GM23338 (cell line): ENCODE results near the gene CERS1. TPM values are rescaled to one million over a fixed set of nuclear protein-coding genes. Genes with fewer than 3 reads are reported as not detected.

ENCODE experiments used
- ATAC-seq: fragments of 200-7000 bp; cut with Tn5 transposase; 3 replicates; pipeline ENCODE4 v1.9.1; 2020
- DNase-seq: peaks from one replicate; pipeline ENCODE4 v3.0.0-alpha.2; 2015; ENCODE audit warnings: low spot score
- H2AFZ ChIP-seq: fragments of 200-600 bp; sonication (generic); 2 replicates; pipeline ENCODE4 v1.8.0; 2016; ENCODE audit warnings: antibody characterized with exemption, mild to moderate bottlenecking, moderate library complexity
- H3F3A ChIP-seq: fragments of 200-600 bp; sonication (generic); replicated peaks from 2 replicates; pipeline ENCODE4 v1.8.0; 2017; ENCODE audit warnings: antibody characterized with exemption, mixed run types, low read depth
- H3K27ac ChIP-seq: fragments of 200-600 bp; sonication (generic); 2 replicates; pipeline ENCODE4 v1.6.1; 2016; ENCODE audit warnings: low read depth
- H3K27me3 ChIP-seq: fragments of 200-600 bp; sonication (generic); 2 replicates; pipeline ENCODE4 v1.8.0; 2016; ENCODE audit warnings: mild to moderate bottlenecking, mixed run types, moderate library complexity; ENCODE audit not compliant: insufficient read depth
- H3K36me3 ChIP-seq: fragments of 200-600 bp; sonication (generic); 2 replicates; pipeline ENCODE4 v1.8.0; 2016; ENCODE audit warnings: mild to moderate bottlenecking; ENCODE audit not compliant: insufficient read depth
- H3K4me1 ChIP-seq: fragments of 200-600 bp; sonication (generic); 2 replicates; pipeline ENCODE4 v1.8.0; 2016; ENCODE audit warnings: mild to moderate bottlenecking, moderate library complexity; ENCODE audit not compliant: insufficient read depth
- H3K4me2 ChIP-seq: fragments of 200-600 bp; sonication (generic); 2 replicates; pipeline ENCODE4 v1.7.1; 2017; ENCODE audit warnings: mixed run types
- H3K4me3 ChIP-seq: fragments of 200-600 bp; sonication (generic); 2 replicates; pipeline ENCODE4 v1.6.1; 2016; ENCODE audit warnings: mixed run types
- H3K79me2 ChIP-seq: fragments of 200-600 bp; sonication (generic); replicated peaks from 2 replicates; pipeline ENCODE4 v1.8.0; 2017; ENCODE audit warnings: mild to moderate bottlenecking; ENCODE audit not compliant: insufficient read depth
- H3K9me2 ChIP-seq: fragments of 200-600 bp; sonication (generic); 2 replicates; pipeline ENCODE4 v1.8.0; 2017; ENCODE audit not compliant: insufficient read depth
- H4K20me1 ChIP-seq: fragments of 200-600 bp; sonication (generic); replicated peaks from 2 replicates; pipeline ENCODE4 v1.8.0; 2017; ENCODE audit warnings: mild to moderate bottlenecking; ENCODE audit not compliant: insufficient read depth
- H3K27ac Mint-ChIP-seq: 2 replicates; pipeline ENCODE4 v1.8.0; 2020; ENCODE audit warnings: inconsistent platforms, mild to moderate bottlenecking, moderate library complexity, mixed read lengths
- H3K27me3 Mint-ChIP-seq: 3 replicates; pipeline ENCODE4 v1.8.0; 2022; ENCODE audit warnings: low read depth, mild to moderate bottlenecking, moderate library complexity, mixed read lengths, inconsistent platforms; ENCODE audit not compliant: insufficient read depth, poor library complexity
- H3K36me3 Mint-ChIP-seq: 3 replicates; pipeline ENCODE4 v1.8.0; 2021; ENCODE audit warnings: low read depth, mild to moderate bottlenecking, inconsistent platforms, moderate library complexity, mixed read lengths
- H3K4me1 Mint-ChIP-seq: 3 replicates; pipeline ENCODE4 v1.8.0; 2020; ENCODE audit warnings: mild to moderate bottlenecking, inconsistent platforms, mixed read lengths
- H3K4me3 Mint-ChIP-seq: 3 replicates; pipeline ENCODE4 v1.8.0; 2021; ENCODE audit warnings: moderate library complexity, mild to moderate bottlenecking, inconsistent platforms, mixed read lengths
- H3K9me3 Mint-ChIP-seq: 3 replicates; pipeline ENCODE4 v1.8.0; 2020; ENCODE audit warnings: moderate library complexity, mild to moderate bottlenecking, inconsistent platforms, mixed read lengths
- CREB1 ChIP-seq: fragments of 250-450 bp; sonication (Bioruptor Pico); IDR thresholded peaks from 2 replicates; pipeline ENCODE4 v1.5.0; 2020; ENCODE audit warnings: low read depth, mild to moderate bottlenecking, moderate library complexity
- EZH2 ChIP-seq: fragments of 200-600 bp; sonication (generic); IDR thresholded peaks from one replicate; pipeline ENCODE4 v1.8.0; 2017; ENCODE audit warnings: antibody characterized with exemption, mild to moderate bottlenecking, low read depth; ENCODE audit not compliant: unreplicated experiment
- EZH2phosphoT487 ChIP-seq: fragments of 200-600 bp; sonication (generic); IDR thresholded peaks from one replicate; pipeline ENCODE4 v1.8.1; 2018; ENCODE audit warnings: antibody characterized with exemption; ENCODE audit not compliant: unreplicated experiment
- JUNB ChIP-seq: IDR thresholded peaks from one replicate; pipeline ENCODE4 v1.6.1; 2016; ENCODE audit warnings: antibody characterized with exemption; ENCODE audit not compliant: unreplicated experiment
- NANOG ChIP-seq: IDR thresholded peaks from 2 replicates; pipeline ENCODE4 v1.6.1; 2016; ENCODE audit warnings: antibody characterized with exemption, borderline replicate concordance
- POLR2AphosphoS5 ChIP-seq: IDR thresholded peaks from 2 replicates; pipeline ENCODE4 v1.6.1; 2016; ENCODE audit warnings: antibody characterized with exemption, low read depth
- STAT1 ChIP-seq: IDR thresholded peaks from one replicate; pipeline ENCODE4 v1.6.1; 2016; ENCODE audit warnings: antibody characterized with exemption; ENCODE audit not compliant: unreplicated experiment
- ZNF114 ChIP-seq: fragments of 250-450 bp; sonication (Bioruptor Pico); IDR thresholded peaks from 2 replicates; pipeline ENCODE4 v1.5.0; 2020; ENCODE audit warnings: mild to moderate bottlenecking, moderate library complexity
- ZNF331 ChIP-seq: fragments of 250-450 bp; sonication (Bioruptor Pico); IDR thresholded peaks from 2 replicates; pipeline ENCODE4 v1.5.0; 2020; ENCODE audit warnings: low read depth, mild to moderate bottlenecking, moderate library complexity
- polyA plus RNA-seq: library from polyadenylated mRNA; unstranded; fragments of >200 nt; fragmentation: Nextera tagmentation; extraction: Ambion mirVana; gene quantifications from 2 replicates; pipeline ENCODE4 v1.2.1, GENCODE V29; 2016
- total RNA-seq: library from RNA; depleted of rRNA; stranded (reverse); fragments of >200 nt; shearing (Covaris generic); gene quantifications from 2 replicates; pipeline ENCODE4 v1.2.3, GENCODE V29; 2014
- TF ChIP-seq, protein P1 (sequence below): IDR thresholded peaks from one replicate; pipeline ENCODE4 v1.6.1; 2018; ENCODE audit warnings: antibody characterized with exemption; ENCODE audit not compliant: unreplicated experiment
- TF ChIP-seq, protein P2 (sequence below), 2 experiments: fragments of 200-600 bp in 1 of 2; sonication (generic) in 1 of 2; conservative IDR thresholded peaks; 2 replicates each; pipeline versions ENCODE4 v1.5.1 to v1.6.1; 2016 to 2017; ENCODE audit warnings: antibody characterized with exemption in 2 of 2, low read depth in 2 of 2, mild to moderate bottlenecking in 2 of 2, moderate library complexity in 1 of 2
- TF ChIP-seq, protein P3 (sequence below): IDR thresholded peaks from 2 replicates; pipeline ENCODE4 v1.6.1; 2016; ENCODE audit warnings: antibody characterized with exemption
- TF ChIP-seq, protein P4 (sequence below): fragments of 250-450 bp; sonication (Bioruptor Pico); IDR thresholded peaks from 2 replicates; pipeline ENCODE4 v1.5.0; 2020; ENCODE audit warnings: mild to moderate bottlenecking, moderate library complexity

The CERS1 gene
- total and polyA plus RNA-seq, 2 experiments from 2014 or later, result 11.1 to 12.2 TPM

DNA sequence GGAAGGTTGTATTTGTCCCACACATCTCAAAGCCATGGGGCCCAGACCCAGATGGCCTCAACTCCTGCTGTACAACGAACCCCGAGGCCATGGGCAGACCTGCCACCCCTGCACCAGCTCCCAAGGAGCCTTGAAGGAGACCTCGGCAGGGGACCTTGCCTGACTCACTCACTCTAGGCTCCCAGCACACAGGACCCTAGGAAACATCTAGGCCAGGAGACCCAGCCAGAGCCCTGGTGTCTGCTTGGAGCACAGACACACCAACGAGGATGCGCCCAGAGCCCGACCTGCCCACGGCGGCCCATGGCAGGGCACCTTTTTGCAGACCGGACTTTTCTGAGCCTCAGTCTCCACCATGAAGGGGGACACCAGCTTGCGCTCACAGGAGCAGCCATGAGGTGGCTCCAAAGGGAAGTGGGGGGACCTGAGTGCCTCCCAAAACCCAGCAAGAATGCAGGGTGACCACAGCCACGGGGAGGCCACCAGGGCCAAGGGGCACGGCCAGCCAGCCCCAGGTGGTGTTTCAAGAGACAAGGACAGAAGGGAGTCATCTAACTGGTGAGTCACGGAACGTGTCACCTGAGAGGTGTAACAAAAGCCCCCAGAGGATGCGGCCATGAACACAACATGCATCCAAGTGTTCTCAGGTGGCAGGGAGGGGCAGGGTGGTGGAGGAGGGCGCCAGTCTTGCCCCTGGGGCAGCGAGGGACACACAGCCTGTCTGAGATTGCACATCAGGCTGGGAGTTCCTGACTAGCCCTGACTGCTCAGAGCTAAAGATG, 4.9 kb upstream of the CERS1 start:
- Histone ChIP-seq H3K4me2 (no peak overlapping the region), H3K27me3 (peaks cover 16% of the 10 kb centered on the region), H2AFZ (no peak overlapping the region), H4K20me1 (no peaks in the 10 kb centered on the region; the same call in 1 of the 2 replicates), H3K27ac (no peak overlapping the region), H3K4me3 (no peak overlapping the region), H3K9me2 (no peaks in the 10 kb centered on the region), H3K79me2 (no peaks in the 10 kb centered on the region), H3F3A (peaks cover 2% of the 10 kb centered on the region; the same call in 1 of the 2 replicates), H3K36me3 (no peaks in the 10 kb centered on the region), H3K4me1 (no peaks in the 10 kb centered on the region)
- H3K4me3 Mint-ChIP-seq, result no peak overlapping the region
- H3K9me3 Mint-ChIP-seq, result no peaks in the 10 kb centered on the region
- DNase-seq (no peak), ATAC-seq (no peak)
- no peaks in the 10 kb centered on the region for H3K4me1 Mint-ChIP-seq
- H3K27me3 Mint-ChIP-seq, result peaks cover 18% of the 10 kb centered on the region
- TF ChIP-seq POLR2AphosphoS5 (no peak), EZH2 (no peak), CREB1 (CRISPR knock-in tag) (no peak), NANOG (no peak), EZH2phosphoT487 (no peak), ZNF331 (CRISPR knock-in tag) (no peak), STAT1 (no peak), JUNB (no peak), ZNF114 (CRISPR knock-in tag) (no peak)
- TF ChIP-seq, protein P1, sequence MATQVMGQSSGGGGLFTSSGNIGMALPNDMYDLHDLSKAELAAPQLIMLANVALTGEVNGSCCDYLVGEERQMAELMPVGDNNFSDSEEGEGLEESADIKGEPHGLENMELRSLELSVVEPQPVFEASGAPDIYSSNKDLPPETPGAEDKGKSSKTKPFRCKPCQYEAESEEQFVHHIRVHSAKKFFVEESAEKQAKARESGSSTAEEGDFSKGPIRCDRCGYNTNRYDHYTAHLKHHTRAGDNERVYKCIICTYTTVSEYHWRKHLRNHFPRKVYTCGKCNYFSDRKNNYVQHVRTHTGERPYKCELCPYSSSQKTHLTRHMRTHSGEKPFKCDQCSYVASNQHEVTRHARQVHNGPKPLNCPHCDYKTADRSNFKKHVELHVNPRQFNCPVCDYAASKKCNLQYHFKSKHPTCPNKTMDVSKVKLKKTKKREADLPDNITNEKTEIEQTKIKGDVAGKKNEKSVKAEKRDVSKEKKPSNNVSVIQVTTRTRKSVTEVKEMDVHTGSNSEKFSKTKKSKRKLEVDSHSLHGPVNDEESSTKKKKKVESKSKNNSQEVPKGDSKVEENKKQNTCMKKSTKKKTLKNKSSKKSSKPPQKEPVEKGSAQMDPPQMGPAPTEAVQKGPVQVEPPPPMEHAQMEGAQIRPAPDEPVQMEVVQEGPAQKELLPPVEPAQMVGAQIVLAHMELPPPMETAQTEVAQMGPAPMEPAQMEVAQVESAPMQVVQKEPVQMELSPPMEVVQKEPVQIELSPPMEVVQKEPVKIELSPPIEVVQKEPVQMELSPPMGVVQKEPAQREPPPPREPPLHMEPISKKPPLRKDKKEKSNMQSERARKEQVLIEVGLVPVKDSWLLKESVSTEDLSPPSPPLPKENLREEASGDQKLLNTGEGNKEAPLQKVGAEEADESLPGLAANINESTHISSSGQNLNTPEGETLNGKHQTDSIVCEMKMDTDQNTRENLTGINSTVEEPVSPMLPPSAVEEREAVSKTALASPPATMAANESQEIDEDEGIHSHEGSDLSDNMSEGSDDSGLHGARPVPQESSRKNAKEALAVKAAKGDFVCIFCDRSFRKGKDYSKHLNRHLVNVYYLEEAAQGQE, result no peak
- TF ChIP-seq, protein P2, sequence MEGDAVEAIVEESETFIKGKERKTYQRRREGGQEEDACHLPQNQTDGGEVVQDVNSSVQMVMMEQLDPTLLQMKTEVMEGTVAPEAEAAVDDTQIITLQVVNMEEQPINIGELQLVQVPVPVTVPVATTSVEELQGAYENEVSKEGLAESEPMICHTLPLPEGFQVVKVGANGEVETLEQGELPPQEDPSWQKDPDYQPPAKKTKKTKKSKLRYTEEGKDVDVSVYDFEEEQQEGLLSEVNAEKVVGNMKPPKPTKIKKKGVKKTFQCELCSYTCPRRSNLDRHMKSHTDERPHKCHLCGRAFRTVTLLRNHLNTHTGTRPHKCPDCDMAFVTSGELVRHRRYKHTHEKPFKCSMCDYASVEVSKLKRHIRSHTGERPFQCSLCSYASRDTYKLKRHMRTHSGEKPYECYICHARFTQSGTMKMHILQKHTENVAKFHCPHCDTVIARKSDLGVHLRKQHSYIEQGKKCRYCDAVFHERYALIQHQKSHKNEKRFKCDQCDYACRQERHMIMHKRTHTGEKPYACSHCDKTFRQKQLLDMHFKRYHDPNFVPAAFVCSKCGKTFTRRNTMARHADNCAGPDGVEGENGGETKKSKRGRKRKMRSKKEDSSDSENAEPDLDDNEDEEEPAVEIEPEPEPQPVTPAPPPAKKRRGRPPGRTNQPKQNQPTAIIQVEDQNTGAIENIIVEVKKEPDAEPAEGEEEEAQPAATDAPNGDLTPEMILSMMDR (conservative IDR thresholded peaks at IDR 0.05; ENCODE audit: low read depth in 2 of 2), result no peak
- TF ChIP-seq, protein P3, sequence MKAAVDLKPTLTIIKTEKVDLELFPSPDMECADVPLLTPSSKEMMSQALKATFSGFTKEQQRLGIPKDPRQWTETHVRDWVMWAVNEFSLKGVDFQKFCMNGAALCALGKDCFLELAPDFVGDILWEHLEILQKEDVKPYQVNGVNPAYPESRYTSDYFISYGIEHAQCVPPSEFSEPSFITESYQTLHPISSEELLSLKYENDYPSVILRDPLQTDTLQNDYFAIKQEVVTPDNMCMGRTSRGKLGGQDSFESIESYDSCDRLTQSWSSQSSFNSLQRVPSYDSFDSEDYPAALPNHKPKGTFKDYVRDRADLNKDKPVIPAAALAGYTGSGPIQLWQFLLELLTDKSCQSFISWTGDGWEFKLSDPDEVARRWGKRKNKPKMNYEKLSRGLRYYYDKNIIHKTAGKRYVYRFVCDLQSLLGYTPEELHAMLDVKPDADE, result no peak
- TF ChIP-seq, protein P4, sequence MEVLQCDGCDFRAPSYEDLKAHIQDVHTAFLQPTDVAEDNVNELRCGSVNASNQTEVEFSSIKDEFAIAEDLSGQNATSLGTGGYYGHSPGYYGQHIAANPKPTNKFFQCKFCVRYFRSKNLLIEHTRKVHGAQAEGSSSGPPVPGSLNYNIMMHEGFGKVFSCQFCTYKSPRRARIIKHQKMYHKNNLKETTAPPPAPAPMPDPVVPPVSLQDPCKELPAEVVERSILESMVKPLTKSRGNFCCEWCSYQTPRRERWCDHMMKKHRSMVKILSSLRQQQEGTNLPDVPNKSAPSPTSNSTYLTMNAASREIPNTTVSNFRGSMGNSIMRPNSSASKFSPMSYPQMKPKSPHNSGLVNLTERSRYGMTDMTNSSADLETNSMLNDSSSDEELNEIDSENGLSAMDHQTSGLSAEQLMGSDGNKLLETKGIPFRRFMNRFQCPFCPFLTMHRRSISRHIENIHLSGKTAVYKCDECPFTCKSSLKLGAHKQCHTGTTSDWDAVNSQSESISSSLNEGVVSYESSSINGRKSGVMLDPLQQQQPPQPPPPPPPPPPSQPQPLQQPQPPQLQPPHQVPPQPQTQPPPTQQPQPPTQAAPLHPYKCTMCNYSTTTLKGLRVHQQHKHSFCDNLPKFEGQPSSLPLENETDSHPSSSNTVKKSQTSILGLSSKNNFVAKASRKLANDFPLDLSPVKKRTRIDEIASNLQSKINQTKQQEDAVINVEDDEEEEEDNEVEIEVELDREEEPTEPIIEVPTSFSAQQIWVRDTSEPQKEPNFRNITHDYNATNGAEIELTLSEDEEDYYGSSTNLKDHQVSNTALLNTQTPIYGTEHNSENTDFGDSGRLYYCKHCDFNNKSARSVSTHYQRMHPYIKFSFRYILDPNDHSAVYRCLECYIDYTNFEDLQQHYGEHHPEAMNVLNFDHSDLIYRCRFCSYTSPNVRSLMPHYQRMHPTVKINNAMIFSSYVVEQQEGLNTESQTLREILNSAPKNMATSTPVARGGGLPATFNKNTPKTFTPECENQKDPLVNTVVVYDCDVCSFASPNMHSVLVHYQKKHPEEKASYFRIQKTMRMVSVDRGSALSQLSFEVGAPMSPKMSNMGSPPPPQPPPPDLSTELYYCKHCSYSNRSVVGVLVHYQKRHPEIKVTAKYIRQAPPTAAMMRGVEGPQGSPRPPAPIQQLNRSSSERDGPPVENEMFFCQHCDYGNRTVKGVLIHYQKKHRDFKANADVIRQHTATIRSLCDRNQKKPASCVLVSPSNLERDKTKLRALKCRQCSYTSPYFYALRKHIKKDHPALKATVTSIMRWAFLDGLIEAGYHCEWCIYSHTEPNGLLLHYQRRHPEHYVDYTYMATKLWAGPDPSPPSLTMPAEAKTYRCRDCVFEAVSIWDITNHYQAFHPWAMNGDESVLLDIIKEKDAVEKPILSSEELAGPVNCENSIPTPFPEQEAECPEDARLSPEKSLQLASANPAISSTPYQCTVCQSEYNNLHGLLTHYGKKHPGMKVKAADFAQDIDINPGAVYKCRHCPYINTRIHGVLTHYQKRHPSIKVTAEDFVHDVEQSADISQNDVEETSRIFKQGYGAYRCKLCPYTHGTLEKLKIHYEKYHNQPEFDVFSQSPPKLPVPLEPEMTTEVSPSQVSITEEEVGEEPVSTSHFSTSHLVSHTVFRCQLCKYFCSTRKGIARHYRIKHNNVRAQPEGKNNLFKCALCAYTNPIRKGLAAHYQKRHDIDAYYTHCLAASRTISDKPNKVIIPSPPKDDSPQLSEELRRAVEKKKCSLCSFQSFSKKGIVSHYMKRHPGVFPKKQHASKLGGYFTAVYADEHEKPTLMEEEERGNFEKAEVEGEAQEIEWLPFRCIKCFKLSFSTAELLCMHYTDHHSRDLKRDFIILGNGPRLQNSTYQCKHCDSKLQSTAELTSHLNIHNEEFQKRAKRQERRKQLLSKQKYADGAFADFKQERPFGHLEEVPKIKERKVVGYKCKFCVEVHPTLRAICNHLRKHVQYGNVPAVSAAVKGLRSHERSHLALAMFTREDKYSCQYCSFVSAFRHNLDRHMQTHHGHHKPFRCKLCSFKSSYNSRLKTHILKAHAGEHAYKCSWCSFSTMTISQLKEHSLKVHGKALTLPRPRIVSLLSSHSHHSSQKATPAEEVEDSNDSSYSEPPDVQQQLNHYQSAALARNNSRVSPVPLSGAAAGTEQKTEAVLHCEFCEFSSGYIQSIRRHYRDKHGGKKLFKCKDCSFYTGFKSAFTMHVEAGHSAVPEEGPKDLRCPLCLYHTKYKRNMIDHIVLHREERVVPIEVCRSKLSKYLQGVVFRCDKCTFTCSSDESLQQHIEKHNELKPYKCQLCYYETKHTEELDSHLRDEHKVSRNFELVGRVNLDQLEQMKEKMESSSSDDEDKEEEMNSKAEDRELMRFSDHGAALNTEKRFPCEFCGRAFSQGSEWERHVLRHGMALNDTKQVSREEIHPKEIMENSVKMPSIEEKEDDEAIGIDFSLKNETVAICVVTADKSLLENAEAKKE (CRISPR knock-in tag), result no peak
- peaks cover 9% of the 10 kb centered on the region for H3K36me3 Mint-ChIP-seq
- no peak overlapping the region for H3K27ac Mint-ChIP-seq
